IMR-90 (cell line): ENCODE results near the gene CDK14. TPM values are rescaled to one million over a fixed set of nuclear protein-coding genes. Genes with fewer than 3 reads are reported as not detected.

Experiments used
- ATAC-seq: fragments of 200-7000 bp; cut with Tn5 transposase; 2 replicates; pipeline ENCODE4 v1.9.1; 2020; ENCODE audit warnings: low read depth, mild to moderate bottlenecking, moderate library complexity
- BruUV-seq: library from RNA; stranded (reverse); fragments of 400-500 nt; replicated peaks from 2 replicates; lab custom pipeline; 2021; lab: Mats Ljungman, UMichigan
- CTCF ChIA-PET: fragments of 300-600 bp; formaldehyde crosslinking; extraction: SDS; loops from one replicate; lab custom pipeline; 2021; ENCODE audit warnings: antibody characterized with exemption; lab: Yijun Ruan, JAX
- POLR2A ChIA-PET: fragments of 300-600 bp; sonication (Branson Sonifier 250); formaldehyde crosslinking; loops from one replicate; lab custom pipeline; 2022; ENCODE audit warnings: antibody characterized with exemption; ENCODE audit not compliant: unreplicated experiment; lab: Charles Lee
- DNase-seq: peaks from one replicate; pipeline ENCODE4 v3.0.0; 2013
- H2AFZ ChIP-seq: replicated peaks from 2 replicates; pipeline ENCODE3; 2013; ENCODE audit warnings: low read length, mild to moderate bottlenecking; ENCODE audit not compliant: poor library complexity
- H2AK5ac ChIP-seq: 2 replicates; pipeline ENCODE4 v1.6.1; 2013; ENCODE audit warnings: low read depth, low read length, inconsistent platforms
- H2AK9ac ChIP-seq: replicated peaks from 2 replicates; pipeline ENCODE3; 2013; ENCODE audit warnings: mild to moderate bottlenecking, low read depth, low read length, moderate library complexity; ENCODE audit not compliant: poor library complexity
- H2BK120ac ChIP-seq: 2 replicates; pipeline ENCODE4 v1.6.1; 2013; ENCODE audit warnings: low read depth, low read length, inconsistent platforms
- H2BK15ac ChIP-seq: 3 replicates; pipeline ENCODE4 v1.6.1; 2013; ENCODE audit warnings: low read depth, low read length, inconsistent platforms
- H2BK20ac ChIP-seq: 2 replicates; pipeline ENCODE4 v1.6.1; 2013; ENCODE audit warnings: low read depth, mild to moderate bottlenecking, inconsistent platforms, low read length, moderate library complexity
- H2BK5ac ChIP-seq: 2 replicates; pipeline ENCODE4 v1.6.1; 2013; ENCODE audit warnings: mild to moderate bottlenecking, low read depth, low read length, inconsistent platforms; ENCODE audit not compliant: poor library complexity, severe bottlenecking
- H3K14ac ChIP-seq: replicated peaks from 2 replicates; pipeline ENCODE4 v1.6.1; 2013; ENCODE audit warnings: low read depth, low read length, inconsistent platforms
- H3K18ac ChIP-seq: 2 replicates; pipeline ENCODE4 v1.6.1; 2013; ENCODE audit warnings: low read depth, low read length, control low read depth
- H3K23ac ChIP-seq: 2 replicates; pipeline ENCODE4 v1.6.1; 2013; ENCODE audit warnings: low read depth, low read length, inconsistent platforms
- H3K27ac ChIP-seq: 2 replicates; pipeline ENCODE4 v1.5.1; 2013; ENCODE audit warnings: mild to moderate bottlenecking, control low read depth, low read length; ENCODE audit not compliant: insufficient read depth
- H3K27me3 ChIP-seq: 2 replicates; pipeline ENCODE4 v1.6.1; 2013; ENCODE audit warnings: low read length; ENCODE audit not compliant: control insufficient read depth, insufficient read depth
- H3K36me3 ChIP-seq: 2 replicates; pipeline ENCODE4 v1.6.1; 2013; ENCODE audit warnings: low read length, mixed read lengths; ENCODE audit not compliant: control insufficient read depth, insufficient read depth
- H3K4ac ChIP-seq: 2 replicates; pipeline ENCODE4 v1.6.1; 2013; ENCODE audit warnings: low read depth, low read length, inconsistent platforms
- H3K4me1 ChIP-seq: 2 replicates; pipeline ENCODE4 v1.6.1; 2013; ENCODE audit warnings: low read length, mixed read lengths; ENCODE audit not compliant: control insufficient read depth, insufficient read depth
- H3K4me2 ChIP-seq: 2 replicates; pipeline ENCODE4 v1.6.1; 2013; ENCODE audit warnings: low read depth, mild to moderate bottlenecking, control low read depth, low read length, moderate library complexity
- H3K4me3 ChIP-seq: 2 replicates; pipeline ENCODE4 v1.5.1; 2013; ENCODE audit warnings: low read depth, mild to moderate bottlenecking, control low read depth, low read length, moderate library complexity; ENCODE audit not compliant: insufficient read depth
- H3K56ac ChIP-seq: 2 replicates; pipeline ENCODE4 v1.6.1; 2013; ENCODE audit warnings: low read length, inconsistent platforms; ENCODE audit not compliant: insufficient read depth; ENCODE audit errors: extremely low read depth
- H3K79me1 ChIP-seq, 2 experiments: 2 replicates each; pipeline ENCODE4 v1.6.1; 2013; ENCODE audit warnings: low read length in 2 of 2, inconsistent platforms in 1 of 2, low read depth in 1 of 2
- H3K9ac ChIP-seq: 2 replicates; pipeline ENCODE4 v1.6.1; 2013; ENCODE audit warnings: low read depth, low read length, control low read depth
- H3K9me1 ChIP-seq: 2 replicates; pipeline ENCODE4 v1.6.1; 2013; ENCODE audit warnings: low read length, inconsistent platforms; ENCODE audit not compliant: insufficient read depth
- H3K9me3 ChIP-seq: 2 replicates; pipeline ENCODE4 v1.6.1; 2013; ENCODE audit warnings: low read length; ENCODE audit not compliant: control insufficient read depth, insufficient read depth
- H4K20me1 ChIP-seq: 2 replicates; pipeline ENCODE4 v1.6.1; 2013; ENCODE audit warnings: low read length, inconsistent platforms; ENCODE audit not compliant: insufficient read depth
- H4K5ac ChIP-seq: 2 replicates; pipeline ENCODE4 v1.6.1; 2013; ENCODE audit warnings: mild to moderate bottlenecking, low read depth, low read length, control low read depth
- H4K8ac ChIP-seq, 2 experiments: 2 replicates each; pipeline ENCODE4 v1.6.1; 2013; ENCODE audit warnings: low read depth in 2 of 2, low read length in 2 of 2, control low read depth in 1 of 2, inconsistent platforms in 1 of 2
- H4K91ac ChIP-seq: 2 replicates; pipeline ENCODE4 v1.6.1; 2013; ENCODE audit warnings: low read depth, low read length, inconsistent platforms; ENCODE audit not compliant: insufficient read depth
- CEBPB ChIP-seq: IDR thresholded peaks from 2 replicates; pipeline ENCODE4 v1.6.1; 2012; ENCODE audit warnings: low read depth, low read length, improper control_type of control experiment
- USF2 ChIP-seq: fragments of 150-350 bp; IDR thresholded peaks from 2 replicates; pipeline ENCODE4 v1.6.1; 2017; ENCODE audit warnings: mild to moderate bottlenecking, antibody characterized with exemption, low read length, low read depth
- WGBS, 2 experiments: methylation state at CpG; one replicate each; pipeline versions ENCODE4 v1.1.5 to v1.1.7; 2013; ENCODE audit warnings: missing lambda C conversion rate in 2 of 2; ENCODE audit not compliant: insufficient read length in 1 of 2; ENCODE audit errors: extremely low coverage in 2 of 2; 5-methylcytosine and 5-hydroxymethylcytosine counted together
- dilution Hi-C: fragments of 300-500 bp; cut with HindIII; formaldehyde crosslinking; loops from one replicate; pipeline ENCODE4 v1.14.3; 2018; ENCODE audit warnings: low sequenced_read_pairs; ENCODE audit not compliant: unreplicated experiment
- in situ Hi-C: fragments of 300-500 bp; cut with MboI; formaldehyde crosslinking; loops from 3 replicates; pipeline ENCODE4 v1.14.3; 2019; ENCODE audit warnings: low sequenced_read_pairs, inconsistent platforms, mixed read lengths
- intact Hi-C: fragments of 100-400 bp; cut with micrococcal nuclease; formaldehyde crosslinking; loops from 2 replicates; pipeline ENCODE4 v1.10.0; 2022
- polyA plus RNA-seq, 3 experiments: library from polyadenylated mRNA; depleted of rRNA; stranded (reverse); fragments of >200 nt; gene quantifications; 2 replicates each; pipeline ENCODE4 v1.2.3, GENCODE V29; 2012; ENCODE audit warnings: low replicate concordance in 1 of 3
- total RNA-seq: library from RNA; depleted of rRNA; stranded (reverse); fragments of >200 nt; gene quantifications from 2 replicates; pipeline ENCODE4 v1.2.3, GENCODE V29; 2012

Gene CDK14
- total and polyA plus RNA-seq, 2 of the 4 experiments (the other 2 are of a cell fraction) = 10.1 to 29.6 TPM

DNA sequence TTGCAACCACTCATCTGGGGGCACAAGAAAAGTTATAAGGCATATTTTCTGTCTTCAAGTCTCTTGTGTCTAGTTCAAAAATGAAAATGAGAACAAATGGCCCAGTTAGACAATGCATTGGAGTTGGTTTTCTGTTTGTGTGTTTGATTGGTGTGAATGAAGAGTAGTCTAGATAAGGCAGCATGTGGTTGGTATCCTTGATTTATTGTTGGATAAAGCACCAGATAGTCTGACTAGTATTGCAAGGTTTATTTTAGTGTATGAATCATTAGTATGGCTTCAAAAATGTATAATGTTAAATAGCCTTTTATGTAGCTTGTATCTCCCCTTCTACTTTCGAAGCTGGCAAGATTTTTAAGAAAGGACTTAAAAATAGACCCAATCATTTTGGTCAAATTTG lies 237.3 kb downstream of the CDK14 start:
- H3K79me1 ChIP-seq = peaks cover 7 to 15% of the 10 kb centered on the region in 2 experiments; a peak in 1 of 4 replicates
- BruUV-seq = no TSS peak
- H2AK5ac ChIP-seq = no peak overlapping the region
- H4K91ac ChIP-seq = no peak overlapping the region
- dilution Hi-C loops = no loop called here
- H3K56ac ChIP-seq = no peak overlapping the region
- no peak overlapping the region for H4K8ac ChIP-seq
- H2AFZ ChIP-seq = no peak overlapping the region
- no peak overlapping the region for H3K4me3 ChIP-seq
- H3K27ac ChIP-seq = no peak overlapping the region
- no peaks in the 10 kb centered on the region for H3K27me3 ChIP-seq
- no peak overlapping the region for H2BK15ac ChIP-seq
- no peak overlapping the region for H3K14ac ChIP-seq
- peak; percentile 92 for ATAC-seq
- H3K9me3 ChIP-seq = peaks cover 9% of the 10 kb centered on the region
- peak overlapping the region; percentile 10; the same call in 1 of the 2 replicates for H3K4me2 ChIP-seq
- peak; percentile 75 for DNase-seq
- ChIA-PET CTCF (interaction anchor here (0.6 kb wide), 1 partner anchor 969 kb away, joined by 4 read pairs; no protein-coding TSS in a partner anchor), POLR2A (interaction anchor here (0.6 kb wide), 1 partner anchor 21 kb away, joined by 3 read pairs; no protein-coding TSS in a partner anchor)
- no peak overlapping the region for H2BK5ac ChIP-seq
- no peak overlapping the region for H2BK20ac ChIP-seq
- no peak overlapping the region for H3K18ac ChIP-seq
- TF ChIP-seq CEBPB (peak; percentile 35; the same call in 1 of the 2 replicates), USF2 (no peak)
- H3K4ac ChIP-seq = no peak overlapping the region
- intact Hi-C loops = no loop called here
- H3K4me1 ChIP-seq = peaks cover 2% of the 10 kb centered on the region
- no peak overlapping the region for H4K5ac ChIP-seq
- in situ Hi-C loops = no loop called here
- no peaks in the 10 kb centered on the region for H4K20me1 ChIP-seq
- peaks cover 3% of the 10 kb centered on the region; the same call in 1 of the 2 replicates for H3K9me1 ChIP-seq
- no peaks in the 10 kb centered on the region for H3K36me3 ChIP-seq
- H3K23ac ChIP-seq = no peak overlapping the region
- no CpG with 5 or more reads among the region's 1 CpG for WGBS, 2 experiments
- no peak overlapping the region for H2AK9ac ChIP-seq
- H2BK120ac ChIP-seq = no peak overlapping the region
- H3K9ac ChIP-seq = no peak overlapping the region
